HFF-Myc (cell line): ENCODE results near the gene JMJD7.

Experiments used
- DNase-seq: peaks from one replicate; pipeline ENCODE4 v3.0.0-alpha.2; 2011; ENCODE audit warnings: low read depth; ENCODE audit errors: extremely low read depth
- H3K4me3 ChIP-seq: replicated peaks from 2 replicates; pipeline ENCODE4 v1.5.1; 2011; ENCODE audit warnings: low read depth, mild to moderate bottlenecking, control low read depth, low read length
- TF ChIP-seq, protein P1 (sequence below): IDR thresholded peaks from 2 replicates; pipeline ENCODE4 v1.5.1; 2012; ENCODE audit warnings: mild to moderate bottlenecking, low read depth, low read length, control low read depth; ENCODE audit errors: missing control alignments

The JMJD7 gene

DNA sequence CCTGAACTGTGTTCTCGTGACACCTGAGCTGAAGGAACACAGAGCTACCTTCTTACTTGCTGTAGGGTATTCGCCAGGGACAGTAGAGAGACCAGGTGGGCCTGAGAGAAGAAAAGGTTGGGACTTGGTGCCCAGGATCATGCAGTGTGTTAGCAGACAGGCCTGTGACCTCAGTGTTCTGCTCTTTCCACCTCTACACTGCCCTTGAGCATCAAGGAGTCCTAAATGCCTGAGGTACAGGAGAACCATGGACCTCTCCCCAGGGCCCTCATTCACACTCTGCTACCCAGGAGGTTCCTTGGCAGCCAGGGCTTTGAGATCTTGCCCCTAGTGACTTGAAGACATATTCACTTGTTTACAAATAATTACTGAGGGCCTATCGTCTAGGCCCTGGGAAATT is 22.2 kb upstream of the JMJD7 start:
- no peak overlapping the region for H3K4me3 ChIP-seq
- TF ChIP-seq, protein P1, sequence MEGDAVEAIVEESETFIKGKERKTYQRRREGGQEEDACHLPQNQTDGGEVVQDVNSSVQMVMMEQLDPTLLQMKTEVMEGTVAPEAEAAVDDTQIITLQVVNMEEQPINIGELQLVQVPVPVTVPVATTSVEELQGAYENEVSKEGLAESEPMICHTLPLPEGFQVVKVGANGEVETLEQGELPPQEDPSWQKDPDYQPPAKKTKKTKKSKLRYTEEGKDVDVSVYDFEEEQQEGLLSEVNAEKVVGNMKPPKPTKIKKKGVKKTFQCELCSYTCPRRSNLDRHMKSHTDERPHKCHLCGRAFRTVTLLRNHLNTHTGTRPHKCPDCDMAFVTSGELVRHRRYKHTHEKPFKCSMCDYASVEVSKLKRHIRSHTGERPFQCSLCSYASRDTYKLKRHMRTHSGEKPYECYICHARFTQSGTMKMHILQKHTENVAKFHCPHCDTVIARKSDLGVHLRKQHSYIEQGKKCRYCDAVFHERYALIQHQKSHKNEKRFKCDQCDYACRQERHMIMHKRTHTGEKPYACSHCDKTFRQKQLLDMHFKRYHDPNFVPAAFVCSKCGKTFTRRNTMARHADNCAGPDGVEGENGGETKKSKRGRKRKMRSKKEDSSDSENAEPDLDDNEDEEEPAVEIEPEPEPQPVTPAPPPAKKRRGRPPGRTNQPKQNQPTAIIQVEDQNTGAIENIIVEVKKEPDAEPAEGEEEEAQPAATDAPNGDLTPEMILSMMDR: no peak

GRCh38 chr15:41806291-41807181 is 21.4 kb upstream of the JMJD7 start:
- no peak for DNase-seq
- H3K4me3 ChIP-seq: no peak overlapping the region
- TF ChIP-seq, protein P1: no peak

More for the DNA sequence above, 22.2 kb upstream of the JMJD7 start:
- no peak for DNase-seq

- no peak for DNase-seq
- TF ChIP-seq, protein P1: no peak
- H3K4me3 ChIP-seq: no peak overlapping the region
Observed at GRCh38 chr15:41809121-41809520, 18.8 kb upstream of the JMJD7 start.

- no peak overlapping the region for H3K4me3 ChIP-seq
- no peak for DNase-seq
- TF ChIP-seq, protein P1: no peak
Observed at GRCh38 chr15:41809526-41810220, 18.2 kb upstream of the JMJD7 start.

DNA sequence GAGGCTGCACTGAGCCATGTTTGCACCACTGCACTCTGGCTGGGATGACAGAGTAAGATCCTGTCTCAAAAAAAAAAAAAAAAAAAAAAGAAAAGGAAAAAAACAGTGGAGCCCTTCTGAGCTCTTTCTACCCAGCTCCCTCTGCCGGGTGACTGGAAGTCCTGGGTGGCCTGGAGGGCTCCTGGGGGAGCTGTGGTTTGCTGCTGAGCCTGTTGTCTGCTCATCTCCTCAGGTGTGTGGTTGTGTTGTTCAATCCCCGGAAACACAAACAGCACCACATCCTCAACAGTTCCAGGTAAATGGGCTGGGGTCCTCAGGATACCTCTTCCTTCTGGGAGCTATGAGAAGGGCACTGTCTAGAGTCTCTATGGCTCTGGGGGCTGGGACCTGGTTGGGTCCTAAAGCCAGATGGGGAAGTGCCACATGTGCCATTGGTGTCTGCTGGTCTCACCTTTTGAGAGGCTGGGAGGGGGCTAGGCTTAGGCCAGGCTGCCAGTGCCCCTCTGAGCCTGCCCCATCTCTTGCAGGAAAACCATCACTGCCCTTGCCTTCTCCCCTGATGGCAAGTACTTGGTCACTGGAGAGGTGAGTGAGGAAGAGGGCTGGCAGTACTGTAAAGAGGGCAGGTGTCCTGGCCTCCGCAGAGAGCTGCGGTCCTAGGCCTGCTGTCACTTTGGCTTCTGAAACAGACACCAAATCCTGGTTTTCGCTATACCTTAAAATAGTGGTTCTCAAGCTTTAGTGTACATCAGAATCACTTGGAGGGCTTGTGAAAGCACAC is 17.1 kb upstream of the JMJD7 start:
- DNase-seq: no peak
- TF ChIP-seq, protein P1: no peak
- H3K4me3 ChIP-seq: no peak overlapping the region

- H3K4me3 ChIP-seq: no peak overlapping the region
- TF ChIP-seq, protein P1: peak; percentile 93
- peak; percentile 69 for DNase-seq
Observed at GRCh38 chr15:41811432-41812195, 16.3 kb upstream of the JMJD7 start.
